ENCODE results near the gene SF3B3.
"Not testable (repeated sequence)": the region's sequence is repeated elsewhere in the genome, so short reads cannot be mapped to it uniquely, and the experiment has no call there.

The SF3B3 gene

DNA sequence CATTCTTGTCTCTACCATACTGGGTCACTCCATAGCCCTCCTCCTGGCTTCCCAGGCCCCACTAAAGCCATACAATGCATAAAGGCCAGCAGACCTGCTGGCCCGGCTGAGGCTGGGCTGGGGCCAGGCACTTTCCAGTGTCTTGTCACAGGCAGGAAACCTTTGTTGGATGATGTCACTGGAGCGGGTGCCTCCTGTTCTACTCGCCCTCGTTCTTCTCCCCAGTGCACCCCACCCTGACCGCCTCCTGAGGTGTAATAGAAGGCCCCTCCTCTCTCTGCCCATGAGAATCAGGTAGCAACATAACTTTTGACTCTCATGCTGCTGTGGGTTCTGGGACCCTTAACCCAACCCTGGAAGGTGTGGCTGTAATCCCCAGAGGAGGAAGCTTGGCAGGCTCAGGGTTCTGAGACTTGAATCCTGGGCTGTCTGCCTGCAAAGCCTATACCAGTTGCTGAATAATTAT, 68.5 kb downstream of the SF3B3 start:
- no peak for DNase-seq

GRCh38 chr16:70593544-70593943, 69.9 kb downstream of the SF3B3 start:
- DNase-seq, result no peak

GRCh38 chr16:70594569-70594968, 71.0 kb downstream of the SF3B3 start:
- DNase-seq, result no peak

- no peak for DNase-seq
Observed at GRCh38 chr16:70597135-70597835, 73.7 kb downstream of the SF3B3 start.

DNA sequence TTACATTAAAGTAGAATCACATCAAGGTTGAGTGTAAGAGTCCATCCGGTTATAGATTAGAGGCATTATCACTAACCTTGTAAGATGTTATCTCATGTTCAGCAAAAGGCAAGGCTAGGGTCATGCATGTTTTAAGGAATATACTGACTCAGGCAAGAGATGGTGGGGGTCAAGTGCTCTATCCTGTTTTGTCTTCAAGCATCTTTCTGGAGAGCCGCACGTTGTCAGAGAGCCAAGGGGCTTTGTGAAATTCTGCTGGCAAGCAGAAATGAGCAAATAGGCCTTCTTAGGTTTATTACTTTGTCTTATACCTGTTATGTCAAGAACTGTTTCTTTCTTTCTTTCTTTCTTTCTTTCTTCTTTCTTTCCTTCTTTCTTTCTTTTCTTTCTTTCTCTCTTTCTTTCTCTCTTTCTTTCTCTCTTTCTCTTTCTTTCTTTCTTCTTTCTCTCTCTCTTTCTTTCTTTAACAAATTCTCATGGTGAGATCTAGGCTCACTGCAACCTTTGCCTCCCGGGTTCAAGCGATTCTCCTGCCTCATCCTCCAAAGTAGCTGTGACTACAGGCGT, 75.4 kb downstream of the SF3B3 start:
- no peak for DNase-seq

- no peak for DNase-seq
Observed at GRCh38 chr16:70600730-70601129, 77.1 kb downstream of the SF3B3 start.

GRCh38 chr16:70601576-70602575, 78.3 kb downstream of the SF3B3 start:
- DNase-seq, result no peak

DNA sequence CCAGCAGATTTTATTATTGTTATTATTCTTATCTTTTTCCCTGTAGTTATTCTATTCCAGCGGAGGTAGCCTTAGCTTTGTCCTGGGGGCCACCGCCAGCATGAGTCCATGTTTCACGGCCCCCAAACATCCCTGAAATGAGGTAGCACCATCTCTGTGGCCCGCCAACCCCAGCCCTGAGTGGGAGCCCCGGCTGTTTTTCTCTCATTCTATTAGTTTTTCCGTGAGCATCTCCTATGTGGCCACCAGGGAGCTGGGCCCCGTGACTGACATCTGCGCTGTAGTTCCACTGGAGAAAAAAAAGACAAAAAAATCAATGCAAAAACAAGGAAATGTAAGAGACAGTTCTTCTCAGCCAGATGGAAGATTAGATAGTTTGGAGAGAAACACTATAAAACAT, 79.2 kb downstream of the SF3B3 start:
- DNase-seq, result no peak

- no peak for DNase-seq
Observed at GRCh38 chr16:70604407-70605282, 81.0 kb downstream of the SF3B3 start.

DNA sequence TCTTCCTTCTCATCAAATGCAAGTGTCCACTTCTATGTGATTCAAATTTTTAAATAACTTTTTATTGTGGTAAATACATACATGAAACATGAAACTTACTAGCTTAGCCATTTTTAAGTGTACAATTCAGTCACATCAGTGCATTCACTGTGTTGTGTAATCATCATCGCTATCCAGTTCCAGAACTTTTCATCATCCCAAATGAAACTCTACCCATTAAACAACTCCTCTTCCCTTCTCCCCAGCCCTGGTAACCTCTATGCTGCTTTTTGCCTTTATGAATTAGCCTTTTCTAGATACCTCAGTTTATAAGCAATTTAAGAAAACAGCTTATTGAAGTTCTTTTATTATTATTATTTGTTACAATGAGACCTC, 81.7 kb downstream of the SF3B3 start:
- no peak for DNase-seq

- DNase-seq, result no peak
Observed at GRCh38 chr16:70608521-70608920, 84.9 kb downstream of the SF3B3 start.

- no peak for DNase-seq
Observed at GRCh38 chr16:70610273-70611223, 86.9 kb downstream of the SF3B3 start.

DNA sequence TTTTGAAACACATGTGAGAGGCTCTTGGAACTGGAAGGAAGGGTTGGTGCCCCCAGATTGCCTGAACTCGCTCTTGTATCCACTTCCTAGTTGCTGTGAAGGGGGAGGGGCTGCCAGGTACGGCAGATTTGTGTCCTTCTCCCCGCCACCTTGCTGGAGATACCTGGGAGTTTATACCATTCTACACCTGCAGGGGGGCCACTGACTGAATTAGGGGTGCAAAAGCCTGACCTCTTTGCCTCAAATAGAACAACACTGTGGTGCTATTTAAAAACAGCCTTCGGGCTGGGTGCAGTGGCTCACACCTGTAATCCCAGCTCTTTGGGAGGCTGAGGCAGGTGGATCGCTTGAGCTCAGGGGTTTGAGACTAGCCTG, 87.6 kb downstream of the SF3B3 start:
- DNase-seq, result no peak

- no peak for DNase-seq
Observed at GRCh38 chr16:70611785-70612303, 88.2 kb downstream of the SF3B3 start.

DNA sequence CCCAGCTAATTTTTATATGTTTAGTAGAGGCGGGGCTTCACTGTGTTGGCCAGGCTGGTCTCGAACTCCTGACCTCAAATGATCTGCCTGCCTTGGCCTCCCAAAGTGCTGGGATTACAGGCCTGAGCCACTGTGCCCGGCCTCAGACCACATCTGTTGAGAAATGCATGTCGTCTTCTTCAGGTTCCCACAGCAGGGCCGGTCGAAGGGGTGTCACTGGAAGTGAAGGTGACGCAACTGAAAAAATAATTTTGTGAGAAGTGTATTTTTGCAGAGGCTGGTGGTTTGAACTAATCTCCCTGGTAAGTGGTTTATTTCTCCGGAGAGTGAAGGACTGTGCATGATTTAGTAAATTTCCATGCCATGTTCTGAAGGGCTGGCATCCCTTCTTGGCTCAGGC, 89.3 kb downstream of the SF3B3 start:
- DNase-seq, result no peak

DNA sequence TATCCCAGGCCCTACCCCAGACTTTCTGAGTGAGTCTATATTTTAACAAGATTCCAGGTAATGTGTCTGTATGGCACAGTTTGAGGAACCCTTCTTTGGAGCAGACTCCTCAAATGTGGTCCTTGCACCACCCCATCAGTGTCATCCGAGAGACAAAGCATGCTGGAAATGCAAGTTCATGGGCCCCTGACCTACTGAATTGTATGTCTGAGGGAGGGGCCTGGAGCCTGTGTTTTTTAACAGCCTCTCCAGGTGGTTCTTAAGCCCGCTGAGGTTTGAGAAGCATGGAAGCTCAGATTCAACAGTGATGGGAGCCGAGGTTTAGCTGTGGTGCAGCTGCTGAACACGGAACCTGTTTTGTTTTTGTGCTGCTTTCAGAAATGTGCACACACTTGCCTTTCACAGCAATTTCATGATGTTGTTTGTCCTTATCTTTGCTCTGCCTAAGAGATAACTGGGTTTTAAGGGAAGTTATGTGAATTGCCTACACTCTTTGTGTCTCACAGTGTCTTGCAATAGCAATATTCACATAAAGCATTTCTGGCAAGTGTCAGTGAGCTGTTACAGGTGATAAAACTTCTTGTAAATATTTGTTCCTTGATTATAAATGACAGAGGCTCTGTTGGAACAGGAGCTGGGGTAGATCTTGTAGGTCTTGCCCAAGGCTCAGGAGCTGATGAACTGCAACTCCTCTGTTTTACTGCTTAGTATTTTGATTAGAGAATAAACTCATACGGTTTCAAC, 90.8 kb downstream of the SF3B3 start:
- no peak for DNase-seq

GRCh38 chr16:70615945-70616344, 92.3 kb downstream of the SF3B3 start:
- DNase-seq, result no peak

GRCh38 chr16:70621864-70622263, 98.2 kb downstream of the SF3B3 start:
- DNase-seq, result not testable (repeated sequence)

Measured in NCI-H2171 (cell line).